ENCODE results near the gene PSMA5.

DNA sequence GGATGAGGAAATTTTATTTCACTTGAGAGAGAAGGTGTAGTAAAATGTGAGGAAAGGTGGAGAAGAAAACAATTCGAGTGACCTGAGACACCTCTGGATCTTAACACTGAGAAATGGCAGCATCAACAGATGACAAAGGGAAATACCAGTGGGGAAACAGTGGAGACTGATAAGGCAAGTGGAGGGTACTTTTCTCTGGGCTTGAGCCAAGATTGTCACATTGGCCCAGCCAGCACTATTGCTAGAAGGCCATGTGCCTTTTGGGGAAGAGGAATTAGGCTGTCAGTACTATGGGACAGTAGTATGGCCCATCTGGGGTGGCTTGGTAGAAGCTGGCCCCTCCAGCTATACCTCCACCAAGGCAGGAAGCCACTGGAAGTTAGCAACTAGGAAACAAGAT is 48.4 kb upstream of the PSMA5 start:
- TF ChIP-seq, protein P1, sequence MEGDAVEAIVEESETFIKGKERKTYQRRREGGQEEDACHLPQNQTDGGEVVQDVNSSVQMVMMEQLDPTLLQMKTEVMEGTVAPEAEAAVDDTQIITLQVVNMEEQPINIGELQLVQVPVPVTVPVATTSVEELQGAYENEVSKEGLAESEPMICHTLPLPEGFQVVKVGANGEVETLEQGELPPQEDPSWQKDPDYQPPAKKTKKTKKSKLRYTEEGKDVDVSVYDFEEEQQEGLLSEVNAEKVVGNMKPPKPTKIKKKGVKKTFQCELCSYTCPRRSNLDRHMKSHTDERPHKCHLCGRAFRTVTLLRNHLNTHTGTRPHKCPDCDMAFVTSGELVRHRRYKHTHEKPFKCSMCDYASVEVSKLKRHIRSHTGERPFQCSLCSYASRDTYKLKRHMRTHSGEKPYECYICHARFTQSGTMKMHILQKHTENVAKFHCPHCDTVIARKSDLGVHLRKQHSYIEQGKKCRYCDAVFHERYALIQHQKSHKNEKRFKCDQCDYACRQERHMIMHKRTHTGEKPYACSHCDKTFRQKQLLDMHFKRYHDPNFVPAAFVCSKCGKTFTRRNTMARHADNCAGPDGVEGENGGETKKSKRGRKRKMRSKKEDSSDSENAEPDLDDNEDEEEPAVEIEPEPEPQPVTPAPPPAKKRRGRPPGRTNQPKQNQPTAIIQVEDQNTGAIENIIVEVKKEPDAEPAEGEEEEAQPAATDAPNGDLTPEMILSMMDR (IDR thresholded peaks at IDR 0.05 in 4 of 5, conservative IDR thresholded peaks at IDR 0.05 in 1 of 5) = no peak
- no peak for TF ChIP-seq POLR2A (IDR thresholded peaks at IDR 0.05)

All from gastrocnemius medialis (tissue), 4 donors.